Prostate gland (tissue), 2 donors: ENCODE measurements around the gene LNX2.

Experiments used
- CTCF ChIP-seq, 4 experiments: fragments of 200-600 bp in 2 of 4; fragments of 450-650 bp in 2 of 4; sonication (generic) in 2 of 4; IDR thresholded peaks; 1 replicate in 3 of 4; 2 replicates in 1 of 4; pipeline ENCODE4 v1.5.1; 2016 to 2019; ENCODE audit warnings: antibody characterized with exemption in 4 of 4, mild to moderate bottlenecking in 2 of 4, moderate library complexity in 2 of 4
- POLR2A ChIP-seq: fragments of 450-650 bp; IDR thresholded peaks from one replicate; pipeline ENCODE4 v1.6.1; 2016; ENCODE audit warnings: antibody characterized with exemption, mild to moderate bottlenecking
- POLR2AphosphoS5 ChIP-seq: sonication (generic); formaldehyde crosslinking; IDR thresholded peaks from one replicate; pipeline ENCODE4 v1.6.1; 2017; ENCODE audit warnings: antibody characterized with exemption

- TF ChIP-seq POLR2AphosphoS5 (no peak), CTCF (IDR thresholded peaks at IDR 0.05) (no peak), POLR2A (no peak)
These were observed 47.6 kb upstream of the LNX2 start for GRCh38 chr13:27667946-27668345.
